ENCODE measurements around the gene PDHB. TPM values are rescaled to one million over a fixed set of nuclear protein-coding genes. Genes with fewer than 3 reads are reported as not detected.
A peak's percentile ranks its signal among the peaks of the same experiment; 100 is the strongest.
"Not testable (repeated sequence)": the region's sequence is repeated elsewhere in the genome, so short reads cannot be mapped to it uniquely, and the experiment has no call there.

The PDHB gene
- polyA plus RNA-seq, 3 donors = 30.5 to 125 (median 112) TPM

DNA sequence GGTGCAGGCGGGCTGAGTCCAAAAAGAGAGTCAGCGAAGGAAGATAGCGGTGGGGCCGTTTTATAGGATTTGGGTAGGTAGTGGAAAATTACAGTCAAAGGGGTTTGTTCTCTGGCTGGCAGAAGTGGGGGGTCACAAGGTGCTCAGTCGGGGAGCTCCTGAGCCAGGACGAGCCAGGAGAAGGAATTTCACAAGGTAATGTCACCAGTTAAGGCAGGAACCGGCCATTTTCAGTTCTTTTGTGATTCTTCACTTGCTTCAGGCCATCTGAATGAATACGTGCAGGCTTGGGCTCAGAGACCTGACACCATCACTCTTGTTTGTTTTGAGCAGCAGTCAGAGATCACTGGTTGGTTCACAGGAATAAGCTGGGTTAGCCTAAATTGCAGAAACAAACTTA lies 3.6 kb upstream of the PDHB start:
- intact Hi-C loops (cut with micrococcal nuclease) = loop anchor here in 1 of 2 donors (10.0 kb wide), 1 partner anchor 98 kb away; the partner anchor contains the start of gene ACOX2
- H3K27ac Mint-ChIP-seq = not testable (repeated sequence)

DNA sequence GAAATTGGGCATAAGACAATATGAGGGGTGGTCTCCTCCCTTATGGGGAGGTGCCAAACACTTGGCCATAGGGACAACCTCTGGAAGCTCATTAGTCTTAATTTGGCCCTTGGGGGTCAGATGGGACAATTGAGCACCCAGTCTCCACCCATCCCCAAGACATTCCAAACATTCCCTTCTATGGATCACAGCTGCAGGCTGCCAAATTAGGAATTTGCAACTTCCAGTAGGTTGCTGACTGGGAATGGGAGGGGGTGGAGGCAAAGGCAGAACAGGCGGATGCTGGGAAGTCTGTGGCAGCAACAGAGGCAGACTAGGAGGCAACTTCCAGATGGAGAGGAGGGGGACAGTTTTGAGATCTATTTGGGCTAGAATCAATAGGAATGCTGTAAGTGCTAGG lies 1.4 kb upstream of the PDHB start:
- Histone ChIP-seq H3K27ac (ENCODE audit: low read depth in 1 of 2, low read length in 2 of 2) (no peak overlapping the region), H3K9me3 (replicated peaks in 1 of 2; ENCODE audit: control insufficient read depth in 1 of 2, insufficient read depth in 1 of 2, low read length in 2 of 2) (no peaks in the 10 kb centered on the region), H3K4me1 (ENCODE audit: control insufficient read depth in 1 of 2, insufficient read depth in 2 of 2, low read length in 2 of 2) (peaks cover 15 to 18% of the 10 kb centered on the region in 2 donors), H3K27me3 (ENCODE audit: control insufficient read depth in 2 of 2, insufficient read depth in 2 of 2, low read length in 2 of 2) (no peaks in the 10 kb centered on the region), H3K9ac (ENCODE audit: insufficient read depth, low read length, poor library complexity, severe bottlenecking) (no peak overlapping the region), H3K4me3 (replicated peaks in 1 of 3; ENCODE audit: low read depth in 2 of 3, low read length in 3 of 3) (no peak overlapping the region), H3K36me3 (replicated peaks in 1 of 2; ENCODE audit: control insufficient read depth in 1 of 2, insufficient read depth in 2 of 2, low read length in 2 of 2) (peaks cover 22% of the 10 kb centered on the region in 2 donors), H2AFZ (ENCODE audit: insufficient read depth, low read depth, low read length, poor library complexity, severe bottlenecking) (no peak overlapping the region), H3K4me2 (replicated peaks; ENCODE audit: extremely low read depth, low read length, poor library complexity, severe bottlenecking) (no peak overlapping the region), H3K79me2 (ENCODE audit: insufficient read depth, low read length) (peaks cover 25% of the 10 kb centered on the region), H4K20me1 (ENCODE audit: insufficient read depth, low read length) (peaks cover 16% of the 10 kb centered on the region)
- H3K27ac Mint-ChIP-seq = peak overlapping the region in 2 of 7 donors; percentile 4 to 78
- peaks cover 17 to 20% of the 10 kb centered on the region in 2 donors for H3K36me3 Mint-ChIP-seq
- H3K27me3 Mint-ChIP-seq (ENCODE audit: low read depth in 3 of 3) = peaks cover 0 to 3% (median under 1%) of the 10 kb centered on the region in 3 donors
- WGBS (ENCODE audit: insufficient coverage) = 93% methylated on average over 1 of the region's 1 CpG
- H3K4me1 Mint-ChIP-seq = peaks cover 19% of the 10 kb centered on the region
- DNase-seq = no peak
- intact Hi-C loops (cut with micrococcal nuclease) = loop anchor here (5.0 to 10.0 kb wide), 3 partner anchors 32 to 100 kb away; partner anchors contain the start of genes ACOX2 (in 1 of the 2) and KCTD6 (in 1 of the 2)
- peaks cover 0 to 4% (median 0%) of the 10 kb centered on the region in 7 donors for H3K9me3 Mint-ChIP-seq
- H3K4me3 Mint-ChIP-seq = no peak overlapping the region
- TF ChIP-seq, protein P1, sequence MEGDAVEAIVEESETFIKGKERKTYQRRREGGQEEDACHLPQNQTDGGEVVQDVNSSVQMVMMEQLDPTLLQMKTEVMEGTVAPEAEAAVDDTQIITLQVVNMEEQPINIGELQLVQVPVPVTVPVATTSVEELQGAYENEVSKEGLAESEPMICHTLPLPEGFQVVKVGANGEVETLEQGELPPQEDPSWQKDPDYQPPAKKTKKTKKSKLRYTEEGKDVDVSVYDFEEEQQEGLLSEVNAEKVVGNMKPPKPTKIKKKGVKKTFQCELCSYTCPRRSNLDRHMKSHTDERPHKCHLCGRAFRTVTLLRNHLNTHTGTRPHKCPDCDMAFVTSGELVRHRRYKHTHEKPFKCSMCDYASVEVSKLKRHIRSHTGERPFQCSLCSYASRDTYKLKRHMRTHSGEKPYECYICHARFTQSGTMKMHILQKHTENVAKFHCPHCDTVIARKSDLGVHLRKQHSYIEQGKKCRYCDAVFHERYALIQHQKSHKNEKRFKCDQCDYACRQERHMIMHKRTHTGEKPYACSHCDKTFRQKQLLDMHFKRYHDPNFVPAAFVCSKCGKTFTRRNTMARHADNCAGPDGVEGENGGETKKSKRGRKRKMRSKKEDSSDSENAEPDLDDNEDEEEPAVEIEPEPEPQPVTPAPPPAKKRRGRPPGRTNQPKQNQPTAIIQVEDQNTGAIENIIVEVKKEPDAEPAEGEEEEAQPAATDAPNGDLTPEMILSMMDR (IDR thresholded peaks at IDR 0.05) = no peak

More for the DNA sequence above, 3.6 kb upstream of the PDHB start:
- H3K4me2 ChIP-seq (replicated peaks; ENCODE audit: extremely low read depth, low read length, poor library complexity, severe bottlenecking); H3K4me3 Mint-ChIP-seq; H3K36me3 ChIP-seq (replicated peaks in 1 of 2; ENCODE audit: control insufficient read depth in 1 of 2, insufficient read depth in 2 of 2, low read length in 2 of 2); H3K27me3 ChIP-seq (ENCODE audit: control insufficient read depth in 2 of 2, insufficient read depth in 2 of 2, low read length in 2 of 2); H3K36me3 Mint-ChIP-seq; H3K27me3 Mint-ChIP-seq (ENCODE audit: low read depth in 3 of 3); DNase-seq; H3K4me3 ChIP-seq (replicated peaks in 1 of 3; ENCODE audit: low read depth in 2 of 3, low read length in 3 of 3); H3K9ac ChIP-seq (ENCODE audit: insufficient read depth, low read length, poor library complexity, severe bottlenecking); H3K27ac ChIP-seq (ENCODE audit: low read depth in 1 of 2, low read length in 2 of 2); H3K9me3 Mint-ChIP-seq; H2AFZ ChIP-seq (ENCODE audit: insufficient read depth, low read depth, low read length, poor library complexity, severe bottlenecking); H3K9me3 ChIP-seq (replicated peaks in 1 of 2; ENCODE audit: control insufficient read depth in 1 of 2, insufficient read depth in 1 of 2, low read length in 2 of 2); H4K20me1 ChIP-seq (ENCODE audit: insufficient read depth, low read length): not testable (repeated sequence)
- peaks cover 16% of the 10 kb centered on the region for H3K4me1 Mint-ChIP-seq
- WGBS (ENCODE audit: insufficient coverage) = 94% methylated on average over 7 of the region's 8 CpGs
- Histone ChIP-seq H3K4me1 (ENCODE audit: control insufficient read depth in 1 of 2, insufficient read depth in 2 of 2, low read length in 2 of 2) (peaks cover 15 to 16% of the 10 kb centered on the region in 2 donors), H3K79me2 (ENCODE audit: insufficient read depth, low read length) (peaks cover 12% of the 10 kb centered on the region)
